GM23338 (cell line): Measurements from ENCODE around the gene MFN1. TPM values are rescaled to one million over a fixed set of nuclear protein-coding genes. Genes with fewer than 3 reads are reported as not detected.

Experiments
- ATAC-seq: fragments of 200-7000 bp; cut with Tn5 transposase; 3 replicates; pipeline ENCODE4 v1.9.1; 2020
- DNase-seq: peaks from one replicate; pipeline ENCODE4 v3.0.0-alpha.2; 2015; ENCODE audit warnings: low spot score
- H2AFZ ChIP-seq: fragments of 200-600 bp; sonication (generic); 2 replicates; pipeline ENCODE4 v1.8.0; 2016; ENCODE audit warnings: antibody characterized with exemption, mild to moderate bottlenecking, moderate library complexity
- H3F3A ChIP-seq: fragments of 200-600 bp; sonication (generic); replicated peaks from 2 replicates; pipeline ENCODE4 v1.8.0; 2017; ENCODE audit warnings: antibody characterized with exemption, mixed run types, low read depth
- H3K27ac ChIP-seq: fragments of 200-600 bp; sonication (generic); 2 replicates; pipeline ENCODE4 v1.6.1; 2016; ENCODE audit warnings: low read depth
- H3K27me3 ChIP-seq: fragments of 200-600 bp; sonication (generic); 2 replicates; pipeline ENCODE4 v1.8.0; 2016; ENCODE audit warnings: mild to moderate bottlenecking, mixed run types, moderate library complexity; ENCODE audit not compliant: insufficient read depth
- H3K36me3 ChIP-seq: fragments of 200-600 bp; sonication (generic); 2 replicates; pipeline ENCODE4 v1.8.0; 2016; ENCODE audit warnings: mild to moderate bottlenecking; ENCODE audit not compliant: insufficient read depth
- H3K4me1 ChIP-seq: fragments of 200-600 bp; sonication (generic); 2 replicates; pipeline ENCODE4 v1.8.0; 2016; ENCODE audit warnings: mild to moderate bottlenecking, moderate library complexity; ENCODE audit not compliant: insufficient read depth
- H3K4me2 ChIP-seq: fragments of 200-600 bp; sonication (generic); 2 replicates; pipeline ENCODE4 v1.7.1; 2017; ENCODE audit warnings: mixed run types
- H3K4me3 ChIP-seq: fragments of 200-600 bp; sonication (generic); 2 replicates; pipeline ENCODE4 v1.6.1; 2016; ENCODE audit warnings: mixed run types
- H3K79me2 ChIP-seq: fragments of 200-600 bp; sonication (generic); replicated peaks from 2 replicates; pipeline ENCODE4 v1.8.0; 2017; ENCODE audit warnings: mild to moderate bottlenecking; ENCODE audit not compliant: insufficient read depth
- H3K9me2 ChIP-seq: fragments of 200-600 bp; sonication (generic); 2 replicates; pipeline ENCODE4 v1.8.0; 2017; ENCODE audit not compliant: insufficient read depth
- H4K20me1 ChIP-seq: fragments of 200-600 bp; sonication (generic); replicated peaks from 2 replicates; pipeline ENCODE4 v1.8.0; 2017; ENCODE audit warnings: mild to moderate bottlenecking; ENCODE audit not compliant: insufficient read depth
- H3K27ac Mint-ChIP-seq: 2 replicates; pipeline ENCODE4 v1.8.0; 2020; ENCODE audit warnings: inconsistent platforms, mild to moderate bottlenecking, moderate library complexity, mixed read lengths
- H3K27me3 Mint-ChIP-seq: 3 replicates; pipeline ENCODE4 v1.8.0; 2022; ENCODE audit warnings: low read depth, mild to moderate bottlenecking, moderate library complexity, mixed read lengths, inconsistent platforms; ENCODE audit not compliant: insufficient read depth, poor library complexity
- H3K36me3 Mint-ChIP-seq: 3 replicates; pipeline ENCODE4 v1.8.0; 2021; ENCODE audit warnings: low read depth, mild to moderate bottlenecking, inconsistent platforms, moderate library complexity, mixed read lengths
- H3K4me1 Mint-ChIP-seq: 3 replicates; pipeline ENCODE4 v1.8.0; 2020; ENCODE audit warnings: mild to moderate bottlenecking, inconsistent platforms, mixed read lengths
- H3K4me3 Mint-ChIP-seq: 3 replicates; pipeline ENCODE4 v1.8.0; 2021; ENCODE audit warnings: moderate library complexity, mild to moderate bottlenecking, inconsistent platforms, mixed read lengths
- H3K9me3 Mint-ChIP-seq: 3 replicates; pipeline ENCODE4 v1.8.0; 2020; ENCODE audit warnings: moderate library complexity, mild to moderate bottlenecking, inconsistent platforms, mixed read lengths
- CREB1 ChIP-seq: fragments of 250-450 bp; sonication (Bioruptor Pico); IDR thresholded peaks from 2 replicates; pipeline ENCODE4 v1.5.0; 2020; ENCODE audit warnings: low read depth, mild to moderate bottlenecking, moderate library complexity
- JUNB ChIP-seq: IDR thresholded peaks from one replicate; pipeline ENCODE4 v1.6.1; 2016; ENCODE audit warnings: antibody characterized with exemption; ENCODE audit not compliant: unreplicated experiment
- POLR2AphosphoS5 ChIP-seq: IDR thresholded peaks from 2 replicates; pipeline ENCODE4 v1.6.1; 2016; ENCODE audit warnings: antibody characterized with exemption, low read depth
- polyA plus RNA-seq: library from polyadenylated mRNA; unstranded; fragments of >200 nt; fragmentation: Nextera tagmentation; extraction: Ambion mirVana; gene quantifications from 2 replicates; pipeline ENCODE4 v1.2.1, GENCODE V29; 2016
- total RNA-seq: library from RNA; depleted of rRNA; stranded (reverse); fragments of >200 nt; shearing (Covaris generic); gene quantifications from 2 replicates; pipeline ENCODE4 v1.2.3, GENCODE V29; 2014
- TF ChIP-seq, protein P1 (sequence below): IDR thresholded peaks from 2 replicates; pipeline ENCODE4 v1.6.1; 2016; ENCODE audit warnings: antibody characterized with exemption
- TF ChIP-seq, protein P2 (sequence below): fragments of 250-450 bp; sonication (Bioruptor Pico); IDR thresholded peaks from 2 replicates; pipeline ENCODE4 v1.5.0; 2020; ENCODE audit warnings: mild to moderate bottlenecking, moderate library complexity
- TF ChIP-seq, protein P3 (sequence below), 2 experiments: fragments of 200-600 bp in 1 of 2; sonication (generic) in 1 of 2; conservative IDR thresholded peaks; 2 replicates each; pipeline versions ENCODE4 v1.5.1 to v1.6.1; 2016 to 2017; ENCODE audit warnings: antibody characterized with exemption in 2 of 2, low read depth in 2 of 2, mild to moderate bottlenecking in 2 of 2, moderate library complexity in 1 of 2

MFN1 gene
- total and polyA plus RNA-seq, 2 experiments from 2014 or later, result 16.1 to 36.2 TPM

DNA sequence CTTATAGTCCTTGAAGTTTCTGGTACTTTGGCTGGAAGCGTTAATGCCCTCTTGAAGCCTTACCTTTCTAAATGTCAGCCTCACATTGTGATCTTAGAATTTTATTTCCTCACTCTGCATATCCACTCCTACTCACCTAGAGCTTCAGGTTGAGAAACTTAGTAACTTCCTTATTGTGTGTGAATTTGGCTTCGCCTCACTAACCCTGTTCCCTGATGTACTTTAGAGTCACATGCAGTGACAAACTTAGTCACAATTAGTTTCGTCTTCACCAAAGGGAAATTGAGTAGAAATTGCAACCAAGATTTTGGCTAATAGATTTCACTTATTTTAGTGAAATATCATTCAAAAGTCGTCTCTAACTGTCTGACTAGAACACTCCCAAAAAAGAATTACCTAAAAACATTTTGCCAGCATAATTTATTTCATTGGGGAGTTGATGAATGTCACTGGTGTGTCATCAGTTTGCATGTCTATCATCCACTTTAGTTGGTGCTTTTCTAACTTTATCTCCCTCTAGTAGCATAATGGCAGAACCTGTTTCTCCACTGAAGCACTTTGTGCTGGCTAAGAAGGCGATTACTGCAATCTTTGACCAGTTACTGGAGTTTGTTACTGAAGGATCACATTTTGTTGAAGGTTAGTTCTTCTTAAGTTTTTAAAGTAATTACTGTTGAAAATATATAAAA, 960 bp downstream of the MFN1 start:
- Mint-ChIP-seq H3K36me3 (peaks cover 16% of the 10 kb centered on the region; the same call in 2 of the 3 replicates), H3K4me3 (peak overlapping the region; percentile 97), H3K4me1 (peaks cover 5% of the 10 kb centered on the region; the same call in 2 of the 3 replicates), H3K27ac (peak overlapping the region; percentile 65; the same call in 1 of the 2 replicates), H3K9me3 (no peaks in the 10 kb centered on the region), H3K27me3 (peaks cover 4% of the 10 kb centered on the region)
- no peak for ATAC-seq
- no peaks in the 10 kb centered on the region for H3K27me3 ChIP-seq
- H3K36me3 ChIP-seq, result peaks cover 18% of the 10 kb centered on the region; the same call in 1 of the 2 replicates
- H3F3A ChIP-seq, result no peaks in the 10 kb centered on the region
- H2AFZ ChIP-seq, result peak overlapping the region; percentile 88
- peaks cover 17% of the 10 kb centered on the region for H3K79me2 ChIP-seq
- TF ChIP-seq, protein P1, sequence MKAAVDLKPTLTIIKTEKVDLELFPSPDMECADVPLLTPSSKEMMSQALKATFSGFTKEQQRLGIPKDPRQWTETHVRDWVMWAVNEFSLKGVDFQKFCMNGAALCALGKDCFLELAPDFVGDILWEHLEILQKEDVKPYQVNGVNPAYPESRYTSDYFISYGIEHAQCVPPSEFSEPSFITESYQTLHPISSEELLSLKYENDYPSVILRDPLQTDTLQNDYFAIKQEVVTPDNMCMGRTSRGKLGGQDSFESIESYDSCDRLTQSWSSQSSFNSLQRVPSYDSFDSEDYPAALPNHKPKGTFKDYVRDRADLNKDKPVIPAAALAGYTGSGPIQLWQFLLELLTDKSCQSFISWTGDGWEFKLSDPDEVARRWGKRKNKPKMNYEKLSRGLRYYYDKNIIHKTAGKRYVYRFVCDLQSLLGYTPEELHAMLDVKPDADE, result no peak
- TF ChIP-seq POLR2AphosphoS5 (no peak), CREB1 (CRISPR knock-in tag) (no peak), JUNB (no peak)
- TF ChIP-seq, protein P2, sequence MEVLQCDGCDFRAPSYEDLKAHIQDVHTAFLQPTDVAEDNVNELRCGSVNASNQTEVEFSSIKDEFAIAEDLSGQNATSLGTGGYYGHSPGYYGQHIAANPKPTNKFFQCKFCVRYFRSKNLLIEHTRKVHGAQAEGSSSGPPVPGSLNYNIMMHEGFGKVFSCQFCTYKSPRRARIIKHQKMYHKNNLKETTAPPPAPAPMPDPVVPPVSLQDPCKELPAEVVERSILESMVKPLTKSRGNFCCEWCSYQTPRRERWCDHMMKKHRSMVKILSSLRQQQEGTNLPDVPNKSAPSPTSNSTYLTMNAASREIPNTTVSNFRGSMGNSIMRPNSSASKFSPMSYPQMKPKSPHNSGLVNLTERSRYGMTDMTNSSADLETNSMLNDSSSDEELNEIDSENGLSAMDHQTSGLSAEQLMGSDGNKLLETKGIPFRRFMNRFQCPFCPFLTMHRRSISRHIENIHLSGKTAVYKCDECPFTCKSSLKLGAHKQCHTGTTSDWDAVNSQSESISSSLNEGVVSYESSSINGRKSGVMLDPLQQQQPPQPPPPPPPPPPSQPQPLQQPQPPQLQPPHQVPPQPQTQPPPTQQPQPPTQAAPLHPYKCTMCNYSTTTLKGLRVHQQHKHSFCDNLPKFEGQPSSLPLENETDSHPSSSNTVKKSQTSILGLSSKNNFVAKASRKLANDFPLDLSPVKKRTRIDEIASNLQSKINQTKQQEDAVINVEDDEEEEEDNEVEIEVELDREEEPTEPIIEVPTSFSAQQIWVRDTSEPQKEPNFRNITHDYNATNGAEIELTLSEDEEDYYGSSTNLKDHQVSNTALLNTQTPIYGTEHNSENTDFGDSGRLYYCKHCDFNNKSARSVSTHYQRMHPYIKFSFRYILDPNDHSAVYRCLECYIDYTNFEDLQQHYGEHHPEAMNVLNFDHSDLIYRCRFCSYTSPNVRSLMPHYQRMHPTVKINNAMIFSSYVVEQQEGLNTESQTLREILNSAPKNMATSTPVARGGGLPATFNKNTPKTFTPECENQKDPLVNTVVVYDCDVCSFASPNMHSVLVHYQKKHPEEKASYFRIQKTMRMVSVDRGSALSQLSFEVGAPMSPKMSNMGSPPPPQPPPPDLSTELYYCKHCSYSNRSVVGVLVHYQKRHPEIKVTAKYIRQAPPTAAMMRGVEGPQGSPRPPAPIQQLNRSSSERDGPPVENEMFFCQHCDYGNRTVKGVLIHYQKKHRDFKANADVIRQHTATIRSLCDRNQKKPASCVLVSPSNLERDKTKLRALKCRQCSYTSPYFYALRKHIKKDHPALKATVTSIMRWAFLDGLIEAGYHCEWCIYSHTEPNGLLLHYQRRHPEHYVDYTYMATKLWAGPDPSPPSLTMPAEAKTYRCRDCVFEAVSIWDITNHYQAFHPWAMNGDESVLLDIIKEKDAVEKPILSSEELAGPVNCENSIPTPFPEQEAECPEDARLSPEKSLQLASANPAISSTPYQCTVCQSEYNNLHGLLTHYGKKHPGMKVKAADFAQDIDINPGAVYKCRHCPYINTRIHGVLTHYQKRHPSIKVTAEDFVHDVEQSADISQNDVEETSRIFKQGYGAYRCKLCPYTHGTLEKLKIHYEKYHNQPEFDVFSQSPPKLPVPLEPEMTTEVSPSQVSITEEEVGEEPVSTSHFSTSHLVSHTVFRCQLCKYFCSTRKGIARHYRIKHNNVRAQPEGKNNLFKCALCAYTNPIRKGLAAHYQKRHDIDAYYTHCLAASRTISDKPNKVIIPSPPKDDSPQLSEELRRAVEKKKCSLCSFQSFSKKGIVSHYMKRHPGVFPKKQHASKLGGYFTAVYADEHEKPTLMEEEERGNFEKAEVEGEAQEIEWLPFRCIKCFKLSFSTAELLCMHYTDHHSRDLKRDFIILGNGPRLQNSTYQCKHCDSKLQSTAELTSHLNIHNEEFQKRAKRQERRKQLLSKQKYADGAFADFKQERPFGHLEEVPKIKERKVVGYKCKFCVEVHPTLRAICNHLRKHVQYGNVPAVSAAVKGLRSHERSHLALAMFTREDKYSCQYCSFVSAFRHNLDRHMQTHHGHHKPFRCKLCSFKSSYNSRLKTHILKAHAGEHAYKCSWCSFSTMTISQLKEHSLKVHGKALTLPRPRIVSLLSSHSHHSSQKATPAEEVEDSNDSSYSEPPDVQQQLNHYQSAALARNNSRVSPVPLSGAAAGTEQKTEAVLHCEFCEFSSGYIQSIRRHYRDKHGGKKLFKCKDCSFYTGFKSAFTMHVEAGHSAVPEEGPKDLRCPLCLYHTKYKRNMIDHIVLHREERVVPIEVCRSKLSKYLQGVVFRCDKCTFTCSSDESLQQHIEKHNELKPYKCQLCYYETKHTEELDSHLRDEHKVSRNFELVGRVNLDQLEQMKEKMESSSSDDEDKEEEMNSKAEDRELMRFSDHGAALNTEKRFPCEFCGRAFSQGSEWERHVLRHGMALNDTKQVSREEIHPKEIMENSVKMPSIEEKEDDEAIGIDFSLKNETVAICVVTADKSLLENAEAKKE (CRISPR knock-in tag), result no peak
- TF ChIP-seq, protein P3, sequence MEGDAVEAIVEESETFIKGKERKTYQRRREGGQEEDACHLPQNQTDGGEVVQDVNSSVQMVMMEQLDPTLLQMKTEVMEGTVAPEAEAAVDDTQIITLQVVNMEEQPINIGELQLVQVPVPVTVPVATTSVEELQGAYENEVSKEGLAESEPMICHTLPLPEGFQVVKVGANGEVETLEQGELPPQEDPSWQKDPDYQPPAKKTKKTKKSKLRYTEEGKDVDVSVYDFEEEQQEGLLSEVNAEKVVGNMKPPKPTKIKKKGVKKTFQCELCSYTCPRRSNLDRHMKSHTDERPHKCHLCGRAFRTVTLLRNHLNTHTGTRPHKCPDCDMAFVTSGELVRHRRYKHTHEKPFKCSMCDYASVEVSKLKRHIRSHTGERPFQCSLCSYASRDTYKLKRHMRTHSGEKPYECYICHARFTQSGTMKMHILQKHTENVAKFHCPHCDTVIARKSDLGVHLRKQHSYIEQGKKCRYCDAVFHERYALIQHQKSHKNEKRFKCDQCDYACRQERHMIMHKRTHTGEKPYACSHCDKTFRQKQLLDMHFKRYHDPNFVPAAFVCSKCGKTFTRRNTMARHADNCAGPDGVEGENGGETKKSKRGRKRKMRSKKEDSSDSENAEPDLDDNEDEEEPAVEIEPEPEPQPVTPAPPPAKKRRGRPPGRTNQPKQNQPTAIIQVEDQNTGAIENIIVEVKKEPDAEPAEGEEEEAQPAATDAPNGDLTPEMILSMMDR (conservative IDR thresholded peaks at IDR 0.05; ENCODE audit: low read depth in 2 of 2), result no peak
- no peak overlapping the region for H3K27ac ChIP-seq
- no peak for DNase-seq
- H3K4me2 ChIP-seq, result peak overlapping the region; percentile 96
- H3K4me3 ChIP-seq, result peak overlapping the region; percentile 71
- 0 out of 2 replicates have a peak, but pooled peaks cover 10% of the 10 kb centered on the region for H4K20me1 ChIP-seq
- no peaks in the 10 kb centered on the region for H3K9me2 ChIP-seq
- peaks cover 8% of the 10 kb centered on the region for H3K4me1 ChIP-seq
